Right renal cortex interstitium (tissue), 3 donors: ENCODE data around the gene AQP3. TPM values are rescaled to one million over a fixed set of nuclear protein-coding genes. Genes with fewer than 3 reads are reported as not detected.
"Not testable (repeated sequence)": the region's sequence is repeated elsewhere in the genome, so short reads cannot be mapped to it uniquely, and the experiment has no call there.

ENCODE experiments used
- DNase-seq, 3 donors: peaks; one replicate each; pipeline ENCODE4 v3.0.0-alpha.2; 2013; ENCODE audit warnings: low read depth in 3 of 3, low spot score in 2 of 3
- polyA plus RNA-seq, 3 donors: library from polyadenylated mRNA; unstranded; fragments of 120-200 nt; gene quantifications; one replicate each; pipeline ENCODE4 v1.2.1, GENCODE V29; 2013; ENCODE audit not compliant: insufficient read length in 3 of 3

AQP3 gene
- 10 to 100 TPM; 45.7 to 47.1 (median 45.8) TPM for polyA plus RNA-seq

DNA sequence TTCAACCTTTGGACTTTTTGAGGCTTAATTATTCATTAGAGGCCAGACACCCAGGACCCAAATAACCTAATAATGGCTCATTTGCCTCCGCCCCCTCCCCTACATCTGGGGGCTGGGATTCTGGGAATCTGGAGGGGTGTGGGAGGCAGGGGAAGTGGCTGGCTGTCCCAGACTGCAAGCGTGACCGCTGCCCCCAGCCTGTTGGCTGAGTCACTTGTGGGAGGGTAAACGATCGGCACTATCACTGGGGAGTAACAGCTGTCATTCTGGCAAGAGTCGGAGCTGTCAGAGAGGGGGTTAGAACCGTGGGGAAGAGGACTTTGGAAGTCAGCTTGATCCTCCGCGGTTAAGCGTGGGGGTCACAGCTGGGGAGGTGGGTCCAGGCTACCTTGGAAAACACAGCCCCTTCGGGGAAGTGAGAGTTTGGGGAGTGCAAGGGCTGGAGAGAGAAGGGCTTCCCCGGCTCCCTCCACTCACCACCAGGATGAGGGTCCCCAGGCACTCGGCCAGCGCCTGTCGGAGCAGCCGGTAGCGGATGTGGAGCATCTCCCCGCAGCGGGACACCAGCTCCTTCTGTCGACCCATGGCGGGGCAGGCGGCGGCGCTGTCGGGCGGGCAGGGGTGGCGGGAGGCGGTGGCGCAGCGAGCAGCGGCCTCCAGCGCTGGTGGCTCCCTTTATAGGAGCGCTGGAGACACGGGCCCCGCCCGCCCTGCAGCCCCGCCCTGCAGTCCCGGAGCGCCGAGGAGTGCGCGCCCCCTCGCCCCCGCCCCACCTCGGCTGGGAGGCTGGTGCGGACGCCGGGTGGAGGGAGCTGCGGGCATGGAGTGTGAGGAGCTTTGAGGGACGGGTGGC is at the start of gene AQP3:
Gene AQP3, minus strand, starts transcription at position 648 of the 853 bp plus-strand sequence. Its CDS starts 63 bp downstream, at position 585.
- no peak for DNase-seq

DNA sequence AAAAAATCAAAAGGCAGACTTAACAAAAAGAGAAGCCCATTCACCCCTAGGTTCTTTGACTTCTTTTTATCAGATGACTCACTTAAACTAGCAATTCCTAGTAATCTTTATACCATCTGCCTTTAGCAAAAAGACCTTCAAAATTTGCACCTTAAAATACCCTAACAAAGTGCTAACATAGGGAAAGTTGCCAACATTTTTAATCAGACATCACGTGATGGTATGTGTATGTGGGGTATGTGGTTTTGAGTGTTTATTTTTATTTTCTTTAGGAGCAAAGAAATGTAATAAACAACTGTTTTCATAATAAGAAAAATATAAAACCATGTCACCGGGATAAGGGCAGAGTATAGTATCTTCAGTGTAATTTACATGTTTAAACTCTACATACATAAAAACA is 46.4 kb upstream of the AQP3 start:
- not testable (repeated sequence) for DNase-seq

DNA sequence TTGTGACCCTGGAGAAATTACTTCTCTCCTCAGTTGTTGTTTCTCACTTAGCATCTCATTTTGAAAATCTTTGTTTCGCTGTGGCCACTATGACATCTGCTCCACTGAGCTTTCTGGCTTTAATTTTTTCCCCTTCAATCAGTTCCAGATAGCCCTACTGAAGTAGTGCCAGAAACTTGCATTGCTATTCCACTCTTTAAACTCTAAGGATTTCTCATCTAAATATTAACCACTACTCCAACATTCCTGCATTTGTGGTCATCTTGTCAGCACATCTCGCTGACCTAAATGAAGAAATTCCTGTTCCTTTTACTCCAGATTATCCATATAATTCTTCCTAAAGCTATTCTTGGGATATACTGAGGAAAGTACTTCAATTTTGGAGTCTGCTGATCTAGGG is 41.7 kb upstream of the AQP3 start:
- no peak for DNase-seq

DNA sequence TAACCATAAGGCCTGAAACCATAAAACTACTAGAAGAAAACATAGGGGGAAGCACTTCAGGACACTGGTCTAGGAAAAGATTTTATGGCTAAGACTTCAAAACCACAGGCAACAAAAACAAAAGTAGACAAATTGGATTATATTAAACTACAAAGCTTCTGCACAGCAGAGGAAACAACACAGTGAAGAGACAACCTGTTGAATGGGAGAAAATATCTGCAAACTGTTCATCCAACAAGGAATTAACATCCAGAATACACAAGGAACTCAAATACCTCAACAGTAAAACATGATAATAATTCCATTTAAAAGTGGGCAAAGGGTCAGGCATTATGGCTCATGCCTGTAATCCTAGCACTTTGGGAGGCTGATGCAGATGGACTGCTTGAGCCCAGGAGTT is 37.9 kb upstream of the AQP3 start:
- DNase-seq, result not testable (repeated sequence)

DNA sequence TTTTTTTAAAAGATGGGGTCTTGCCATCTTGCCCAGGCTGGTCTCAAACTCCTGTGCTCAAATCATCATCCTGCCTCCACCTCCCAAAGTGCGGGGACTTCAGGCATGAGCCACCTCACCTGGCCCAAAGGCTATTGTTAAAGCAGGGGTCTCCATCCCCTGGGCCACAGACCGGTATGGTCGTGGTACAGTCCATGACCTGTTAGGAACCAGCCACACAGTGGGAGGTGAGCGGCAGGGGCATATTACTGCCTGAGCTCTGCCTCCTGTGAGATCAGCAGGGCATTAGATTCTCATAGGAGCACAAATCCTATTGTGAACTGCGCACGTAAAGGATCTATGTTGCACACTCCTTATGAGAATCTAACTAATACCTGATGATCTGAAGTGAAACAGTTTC is 33.6 kb upstream of the AQP3 start:
- DNase-seq, result no peak

DNA sequence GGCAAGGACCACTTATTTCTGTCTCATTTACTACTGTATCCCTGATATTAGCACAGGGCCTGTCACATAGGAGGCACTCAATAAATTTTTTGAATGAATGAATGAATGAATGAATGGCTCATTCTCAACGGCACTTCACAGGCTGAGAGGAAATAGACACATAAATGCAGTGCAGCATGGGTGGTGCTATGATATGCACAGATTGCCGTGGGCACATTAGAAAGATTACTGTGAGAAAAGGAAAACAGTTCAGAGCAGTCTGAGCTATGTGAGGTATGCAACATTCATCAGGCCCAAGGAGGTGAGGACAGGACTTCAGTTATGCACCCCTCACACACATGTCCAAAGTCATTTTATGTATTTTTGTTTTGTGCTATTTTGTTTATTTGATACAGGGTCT is 32.7 kb upstream of the AQP3 start:
- DNase-seq, result no peak

DNA sequence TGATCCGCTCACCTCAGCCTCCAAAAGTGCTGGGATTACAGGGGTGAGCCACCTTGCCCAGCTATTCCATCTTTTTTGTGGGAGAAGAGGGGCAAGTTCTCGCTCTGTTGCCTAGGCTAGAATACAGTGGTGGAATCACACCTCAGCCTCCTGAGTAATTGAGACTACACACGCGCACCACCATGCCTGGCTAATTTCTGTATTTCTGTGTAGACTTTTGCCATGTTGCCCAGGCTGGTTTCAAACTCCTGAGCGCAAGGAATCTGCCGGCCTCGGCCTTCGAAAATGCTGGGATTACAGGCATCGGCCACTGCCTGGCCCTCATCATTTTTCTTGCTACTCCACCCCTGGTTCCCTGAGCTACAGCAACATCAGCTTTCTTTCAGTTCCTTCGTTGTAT is 29.1 kb upstream of the AQP3 start:
- DNase-seq, result no peak

DNA sequence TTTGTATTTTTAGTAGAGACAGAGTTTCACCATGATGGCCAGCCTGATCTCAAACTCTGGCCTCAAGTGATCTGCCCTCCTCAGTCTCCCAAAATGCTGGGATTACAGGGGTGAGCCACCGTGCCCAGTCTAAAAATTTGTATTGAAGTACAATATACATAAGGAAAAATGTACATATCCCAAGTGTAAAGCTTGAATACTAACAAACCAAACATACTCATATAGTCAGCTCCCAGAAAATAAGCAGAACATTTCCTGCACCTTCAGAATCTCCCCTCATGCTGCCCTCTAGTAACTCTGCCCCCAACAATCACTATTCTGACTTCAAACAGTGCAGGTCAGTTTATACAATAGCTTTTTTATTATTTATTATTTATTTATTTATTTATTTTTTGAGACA is 28.0 kb upstream of the AQP3 start:
- DNase-seq, result no peak

DNA sequence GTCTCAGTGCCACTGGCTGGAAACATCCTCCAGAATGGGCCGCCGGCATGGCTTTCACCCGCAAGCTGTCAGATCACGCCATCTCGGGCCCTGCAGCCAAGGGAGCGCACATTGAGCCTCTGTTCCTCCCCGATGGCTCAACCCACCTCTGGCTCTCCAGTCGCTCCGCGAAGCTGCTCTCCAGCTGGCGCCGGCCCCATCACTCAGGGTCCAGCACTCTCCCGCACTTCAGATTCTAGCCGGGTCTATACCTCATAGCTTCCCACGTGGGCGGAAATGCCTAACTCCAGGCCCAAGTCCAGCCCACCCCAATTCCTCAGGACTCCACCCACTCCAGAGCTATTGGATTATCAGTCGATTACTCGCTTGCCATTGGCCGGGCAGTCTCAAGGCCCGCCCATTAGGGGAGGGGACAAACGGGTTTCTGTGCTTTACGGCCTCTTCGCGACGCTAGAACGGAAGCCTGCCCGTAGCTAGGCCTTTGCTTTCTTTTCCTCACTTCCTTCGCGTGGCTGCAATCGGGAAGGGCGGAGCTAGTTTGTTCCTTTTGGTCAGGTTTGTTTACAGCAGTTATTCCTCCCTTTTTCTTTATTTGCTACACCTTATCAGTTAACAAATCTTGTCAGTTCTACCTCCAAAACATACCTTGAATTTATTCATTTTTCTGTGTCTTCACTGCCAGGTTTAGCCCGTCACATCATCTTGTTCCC is 26.4 kb upstream of the AQP3 start, which contains the start of gene NOL6:
Gene NOL6, minus strand, starts transcription at position 282 of the 710 bp plus-strand sequence. Its CDS starts 82 bp downstream, at position 200.
- peak; percentile 98 to 99 (median 98) for DNase-seq

DNA sequence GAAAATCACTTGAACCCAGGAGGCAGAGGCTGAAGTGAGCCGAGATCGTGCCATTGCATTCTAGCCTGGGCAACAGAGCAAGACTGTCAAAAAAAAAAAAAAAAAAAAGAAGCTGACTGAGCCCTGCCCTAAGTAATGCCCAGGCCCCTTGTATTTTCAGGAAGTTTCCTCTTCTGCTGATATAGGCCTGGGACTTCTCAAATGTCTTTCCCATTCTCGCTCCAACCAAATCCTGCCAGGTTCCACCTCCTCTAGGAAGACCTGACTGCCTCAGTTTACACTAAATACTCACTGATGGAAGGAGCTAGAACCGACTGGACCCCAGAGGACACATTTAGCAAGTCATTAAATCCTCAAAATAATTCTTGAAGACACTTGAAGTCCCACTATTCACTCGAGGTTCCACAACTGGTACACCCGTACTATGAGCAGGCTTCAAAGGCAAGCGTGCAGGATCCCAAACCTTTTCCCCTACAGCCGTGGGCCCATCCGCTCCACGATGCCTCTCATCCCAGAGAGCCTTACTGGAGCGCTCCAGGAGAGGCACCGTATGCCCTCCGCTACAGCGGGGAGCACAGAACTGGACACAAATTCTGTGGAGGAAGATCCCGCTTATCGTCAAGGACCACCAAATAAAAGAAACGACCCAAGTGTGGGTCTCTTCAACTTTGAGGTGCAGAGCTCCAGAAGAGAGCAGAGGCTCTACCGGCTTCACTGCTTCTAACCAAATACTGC is 25.7 kb upstream of the AQP3 start:
- no peak for DNase-seq

DNA sequence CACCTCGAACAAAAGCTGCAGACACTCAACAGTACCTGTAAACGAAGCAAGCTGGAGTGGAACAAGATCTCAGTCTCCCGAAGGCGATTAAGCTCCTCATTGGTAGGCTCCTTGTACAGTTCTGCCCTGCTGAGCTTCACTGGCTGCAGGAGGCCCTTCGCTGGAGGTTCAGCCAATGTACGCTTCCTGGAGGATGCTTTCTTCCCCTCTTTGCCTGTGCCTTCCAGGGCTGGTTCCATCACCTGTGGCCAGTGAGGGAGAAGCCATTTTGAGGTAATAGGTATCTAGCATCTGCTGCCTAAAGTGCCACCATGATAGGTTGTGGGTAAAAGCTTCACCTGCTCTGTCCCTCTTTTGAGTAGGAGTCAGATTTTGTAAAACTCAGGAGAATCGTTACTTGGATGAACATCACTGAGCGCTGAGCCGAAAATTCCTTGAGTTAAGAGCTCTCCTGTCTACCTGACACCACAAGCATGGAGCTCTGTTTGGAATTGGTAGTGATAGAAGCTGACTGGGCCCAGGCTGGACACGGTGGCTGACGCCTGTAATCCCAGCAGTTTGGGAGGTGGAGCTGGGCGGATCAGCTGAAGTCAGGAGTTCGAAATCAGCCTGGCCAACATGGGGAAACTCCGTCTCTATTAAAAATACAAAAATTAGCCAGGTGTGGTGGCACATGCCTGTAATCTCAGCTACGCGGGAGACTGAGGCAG is 24.9 kb upstream of the AQP3 start:
- DNase-seq, result no peak

DNA sequence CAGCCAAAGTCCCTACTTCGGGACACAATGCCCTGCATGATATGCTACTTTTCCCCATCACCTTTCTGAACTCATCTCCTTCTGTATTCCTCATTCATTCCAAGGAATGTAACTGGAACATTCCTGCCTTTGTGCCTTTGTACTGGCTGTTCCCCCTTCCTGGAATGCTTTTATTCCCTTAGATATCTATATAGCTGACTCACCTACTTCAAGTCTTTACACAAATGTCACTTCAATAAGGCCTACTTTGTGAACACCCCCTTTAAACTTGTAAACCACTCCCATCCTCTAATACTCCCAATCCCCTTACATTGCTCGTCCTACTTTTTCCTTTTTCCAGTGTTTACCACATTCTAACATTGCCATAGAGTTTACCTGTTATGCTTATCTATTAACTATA is 24.0 kb upstream of the AQP3 start:
- no peak for DNase-seq

DNA sequence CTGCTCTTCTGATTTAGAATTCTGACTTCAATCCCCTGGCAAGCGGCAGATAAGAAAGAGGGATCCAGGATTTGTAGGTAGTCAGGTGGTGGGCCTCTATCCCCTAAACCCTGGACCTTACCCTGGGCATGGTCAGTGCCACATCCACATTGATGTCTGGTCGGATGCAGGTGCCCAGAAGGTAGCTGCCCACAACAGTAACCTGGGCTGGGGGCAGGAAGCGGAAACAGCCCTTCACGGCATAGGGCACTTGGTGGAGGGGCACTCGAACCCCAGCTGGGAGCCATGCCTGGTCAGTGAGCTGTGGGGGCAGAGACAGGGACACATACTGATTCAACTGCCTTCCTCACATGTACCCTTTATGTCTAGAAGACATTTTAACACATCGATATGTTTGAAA is 22.5 kb upstream of the AQP3 start:
- DNase-seq, result no peak

DNA sequence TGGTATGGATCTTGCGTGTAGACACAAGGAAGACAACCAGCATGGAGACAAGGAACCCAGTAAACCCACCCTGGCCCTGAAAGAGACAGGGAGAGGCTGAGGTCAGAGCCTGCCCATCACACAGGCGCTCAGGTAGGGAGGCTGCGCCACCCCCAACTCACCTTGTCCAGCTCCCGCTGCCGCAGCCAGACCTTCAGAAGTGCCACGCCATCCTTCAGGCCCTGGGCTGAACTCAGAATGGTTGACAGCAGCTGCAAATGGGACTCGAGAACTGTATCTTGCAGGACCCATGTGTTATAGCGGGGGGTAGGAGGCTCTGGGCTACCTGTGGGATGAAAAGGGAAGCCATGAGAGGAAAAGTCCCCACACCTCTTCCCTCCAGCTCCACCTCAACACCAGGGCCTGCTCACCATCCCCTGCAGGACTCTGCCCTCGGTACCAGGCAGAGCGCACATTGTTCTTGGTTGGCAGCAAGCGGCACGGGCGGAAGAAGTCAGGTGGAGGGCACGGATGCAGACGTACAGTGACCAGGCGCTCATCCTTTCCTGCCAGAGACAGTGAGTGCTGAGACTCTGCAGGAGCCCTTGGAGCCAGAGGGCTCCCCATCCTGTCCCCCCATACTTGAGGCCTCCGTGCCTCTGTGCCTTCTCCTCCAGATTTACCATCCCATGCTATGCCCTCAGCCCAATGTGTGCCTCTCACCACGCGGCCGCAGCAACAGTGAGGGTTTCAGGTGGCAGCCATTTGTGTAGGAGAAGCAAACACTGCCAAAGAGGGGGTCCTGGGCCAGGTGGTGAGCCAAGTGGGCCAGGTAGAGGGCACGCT is 21.6 kb upstream of the AQP3 start:
- no peak for DNase-seq

DNA sequence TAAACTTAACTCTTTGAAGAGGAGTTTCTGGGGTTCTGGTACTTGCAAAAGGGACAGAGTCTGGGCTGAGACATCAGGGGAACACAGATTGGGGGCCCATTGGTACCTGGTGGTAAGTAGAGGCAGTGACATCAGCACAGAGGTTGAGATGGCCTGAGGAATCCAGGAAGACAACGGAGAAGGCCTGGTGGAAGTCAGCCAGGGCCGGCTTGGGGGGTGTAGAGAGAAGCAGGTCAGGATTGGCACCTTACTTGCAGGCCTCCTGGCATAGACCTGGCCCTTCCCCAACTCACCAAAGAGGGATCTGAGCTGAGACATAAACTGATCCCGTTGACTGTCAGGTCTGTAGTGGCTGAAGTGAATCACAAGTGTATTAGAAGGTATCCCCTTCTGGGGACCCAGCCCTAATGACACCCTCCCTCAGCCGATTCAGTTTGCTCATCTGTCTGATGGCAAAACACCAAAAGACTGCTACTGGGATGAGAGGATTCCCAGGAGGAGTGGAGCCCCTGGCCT is 20.9 kb upstream of the AQP3 start:
- DNase-seq, result no peak

DNA sequence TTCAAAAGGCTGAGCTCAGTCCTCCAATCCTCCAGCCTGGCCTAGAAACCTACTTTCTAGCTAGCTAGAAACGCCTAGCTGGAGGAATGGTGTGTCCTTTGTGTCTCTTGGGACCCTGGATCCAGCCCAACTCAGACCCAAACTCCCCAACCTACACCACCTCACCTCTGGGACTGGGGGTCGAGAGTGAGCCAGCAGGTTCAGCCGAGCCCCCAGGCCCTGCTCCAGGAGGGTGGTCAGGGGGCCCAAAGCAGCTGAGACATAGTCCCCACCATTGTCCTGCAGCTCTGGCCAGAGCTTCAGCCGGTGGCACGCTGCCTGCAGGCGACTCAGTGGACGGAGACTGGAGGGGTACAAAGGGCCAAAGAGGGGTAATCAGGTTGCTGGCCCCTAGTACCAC is 20.1 kb upstream of the AQP3 start:
- no peak for DNase-seq

DNA sequence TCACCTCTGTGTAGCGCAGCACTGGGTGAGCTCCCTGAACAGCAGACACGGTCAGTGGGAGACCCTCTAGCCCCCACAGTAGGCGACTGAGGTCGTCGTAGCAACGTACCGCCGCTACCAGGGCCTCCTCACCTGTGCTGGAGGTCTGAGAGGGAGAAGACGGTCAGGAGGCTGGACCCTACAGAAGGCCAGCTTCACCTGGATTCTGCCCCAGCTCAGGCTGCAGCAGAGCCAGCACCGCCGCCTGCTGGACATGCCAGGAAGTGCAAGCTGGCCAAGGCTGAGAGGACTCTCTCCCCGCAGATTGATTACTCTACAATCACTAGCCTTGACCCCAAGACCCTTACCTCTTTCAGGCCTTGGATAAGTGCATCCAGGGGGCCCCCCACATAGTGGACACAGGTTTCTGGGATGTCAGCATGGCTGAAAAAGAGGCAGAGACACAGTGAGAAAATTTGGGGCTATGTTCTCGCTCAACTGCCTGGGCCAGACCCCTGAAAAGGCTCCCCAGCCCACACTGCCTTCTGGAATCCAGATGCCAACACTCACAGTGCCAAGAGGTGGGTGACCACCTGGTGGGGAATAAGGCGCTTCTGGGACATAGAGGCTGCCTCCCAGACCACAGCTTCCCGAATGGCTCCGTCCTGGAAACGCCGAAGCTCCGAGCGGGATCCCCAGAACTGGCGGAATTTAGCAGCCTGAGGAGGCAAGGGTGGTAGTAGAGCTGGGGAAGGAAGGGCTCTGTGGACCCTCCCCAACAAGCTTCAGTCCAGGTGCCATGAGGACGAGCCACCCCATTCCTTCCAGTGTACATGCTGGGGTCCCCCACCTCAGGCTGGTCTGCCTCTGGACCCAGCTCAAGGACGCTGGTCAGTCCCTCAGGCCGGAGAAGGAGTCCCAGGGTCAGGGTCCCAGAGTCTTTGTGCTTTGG is 19.4 kb upstream of the AQP3 start:
- no peak for DNase-seq
